ENCODE measurements around the gene RIMS3.

Gene RIMS3

GRCh38 chr1:40653851-40654537, 11.5 kb downstream of the RIMS3 start:
- ATAC-seq, result no peak
- no peak for DNase-seq

DNA sequence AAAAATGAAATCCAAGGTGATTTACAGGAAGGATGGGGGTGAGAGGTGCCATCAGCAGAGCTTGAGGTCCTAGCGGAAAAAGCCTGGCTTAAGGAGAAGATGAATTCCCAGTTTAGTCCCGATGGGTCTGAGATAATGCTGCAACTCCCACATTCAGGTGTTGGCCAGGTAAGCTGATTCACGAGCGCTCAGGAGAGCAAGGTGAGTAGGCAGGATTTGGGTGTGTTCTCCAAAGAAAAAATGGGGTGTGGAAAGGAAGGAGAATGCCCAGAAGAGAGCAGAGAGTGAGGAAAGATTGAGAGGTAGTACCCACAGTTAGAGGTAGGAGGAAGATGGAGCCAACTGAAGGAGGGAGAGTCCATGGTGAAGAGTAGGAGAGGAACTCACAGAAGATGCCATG, 12.5 kb downstream of the RIMS3 start:
- DNase-seq (no peak), ATAC-seq (no peak)

DNA sequence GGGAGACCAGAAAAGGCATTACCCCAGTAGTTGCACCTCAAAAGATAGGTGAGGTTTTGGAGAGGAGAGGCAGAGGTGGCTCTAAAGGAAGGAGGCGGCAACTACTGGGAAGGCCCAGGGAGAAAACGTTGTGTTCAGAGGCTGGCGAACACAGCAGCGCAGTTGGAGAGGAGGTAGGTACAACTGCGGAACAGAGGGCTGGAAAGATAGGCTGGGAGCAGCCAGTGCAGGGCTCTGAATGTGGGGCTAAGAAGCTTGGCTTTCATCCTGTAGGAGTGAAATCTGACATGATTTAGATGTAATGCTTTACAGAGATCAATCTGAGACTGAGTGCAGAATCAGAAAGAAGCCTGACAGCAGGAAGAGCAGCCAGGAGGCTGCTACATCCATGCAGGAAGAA, 13.0 kb downstream of the RIMS3 start:
- DNase-seq, result no peak
- no peak for ATAC-seq

DNA sequence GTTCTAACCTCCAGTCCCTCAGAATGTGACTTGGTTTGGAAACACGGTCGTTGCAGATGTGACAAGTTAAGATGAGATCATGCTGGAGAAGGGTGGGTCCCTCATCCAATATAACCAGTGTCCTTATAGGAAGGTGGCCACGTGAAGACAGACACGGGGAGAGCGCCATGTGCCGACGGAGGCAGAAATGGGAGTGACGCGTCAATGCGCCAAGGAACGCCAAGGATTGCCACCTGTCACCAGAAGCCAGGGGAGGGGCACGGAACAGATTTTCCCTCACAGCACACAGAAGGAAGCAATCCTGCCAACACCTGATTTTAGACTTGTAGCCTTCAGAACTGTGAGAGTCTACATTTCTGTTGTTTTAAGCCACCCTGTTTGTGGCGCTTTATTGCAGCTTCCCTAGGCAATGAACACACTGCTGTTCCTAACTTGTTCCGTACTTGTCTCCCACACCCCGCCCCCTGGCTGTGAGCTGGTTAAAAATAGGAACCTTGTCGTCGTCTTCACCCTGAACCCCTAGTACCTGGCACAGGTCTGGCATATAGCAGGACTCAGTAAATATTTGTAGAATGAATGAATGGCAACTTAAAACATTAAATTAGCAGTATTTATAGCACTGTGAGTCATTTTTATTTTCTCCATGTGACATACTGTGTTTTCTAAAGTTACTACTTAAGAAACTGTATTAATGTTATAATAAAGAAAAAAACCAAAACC, 14.2 kb downstream of the RIMS3 start:
- DNase-seq (no peak), ATAC-seq (no peak)

- peak; percentile 17 for DNase-seq
- peak; percentile 37 for ATAC-seq
These were observed 15.4 kb downstream of the RIMS3 start for GRCh38 chr1:40650075-40650474.

GRCh38 chr1:40649592-40649930, 15.9 kb downstream of the RIMS3 start:
- ATAC-seq, result no peak
- DNase-seq, result no peak

GRCh38 chr1:40648928-40649591, 16.4 kb downstream of the RIMS3 start:
- DNase-seq (no peak), ATAC-seq (no peak)

GRCh38 chr1:40648200-40648599, 17.3 kb downstream of the RIMS3 start:
- DNase-seq, result no peak
- ATAC-seq, result no peak

DNA sequence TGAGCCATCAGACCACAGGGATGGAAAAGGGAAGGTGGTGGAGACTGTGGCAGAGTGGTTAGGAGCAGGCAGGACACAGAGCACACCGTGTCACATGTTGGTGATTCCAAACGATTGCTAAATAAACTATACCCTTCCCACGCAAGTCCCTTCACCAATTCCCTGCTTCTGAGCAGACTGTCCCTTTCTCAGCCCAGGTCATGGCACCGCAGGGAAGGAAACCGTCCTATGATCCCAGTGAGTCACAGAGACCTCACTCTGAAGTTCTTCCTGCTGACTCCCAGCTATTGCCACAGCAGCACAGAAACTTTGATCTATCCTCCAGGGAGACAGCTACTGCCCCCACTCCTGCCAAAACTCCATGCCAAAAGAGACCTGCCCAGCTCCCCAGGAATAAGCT, 19.2 kb downstream of the RIMS3 start:
- no peak for ATAC-seq
- no peak for DNase-seq

DNA sequence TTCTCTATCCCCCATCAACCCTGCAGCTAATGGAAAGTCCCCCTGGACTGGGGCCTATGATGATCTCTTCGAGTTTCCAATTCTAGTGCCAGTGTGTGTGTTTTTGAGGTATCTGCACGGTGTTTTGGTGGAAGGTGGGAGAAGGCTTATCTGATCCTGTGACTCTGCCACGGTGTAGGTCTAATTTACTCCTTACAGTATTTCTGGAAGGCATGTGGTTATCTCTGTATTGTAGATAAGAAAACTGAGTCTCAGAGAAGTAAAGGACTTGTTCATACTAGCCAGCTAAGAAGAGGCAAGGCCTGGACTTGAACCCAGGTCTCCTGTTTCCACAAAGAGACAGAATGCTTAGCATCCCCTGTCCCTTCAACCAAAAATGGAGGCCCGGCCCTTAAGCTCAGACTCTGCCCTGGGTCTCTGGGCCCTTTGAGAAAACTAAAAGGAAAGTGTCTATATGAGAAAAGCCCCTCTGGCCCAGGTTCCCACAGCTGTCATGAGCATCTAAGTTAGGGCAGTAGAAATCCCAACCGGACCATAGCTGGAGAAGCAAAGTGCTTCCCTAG, 20.3 kb downstream of the RIMS3 start:
- ATAC-seq, result no peak
- DNase-seq, result no peak

DNA sequence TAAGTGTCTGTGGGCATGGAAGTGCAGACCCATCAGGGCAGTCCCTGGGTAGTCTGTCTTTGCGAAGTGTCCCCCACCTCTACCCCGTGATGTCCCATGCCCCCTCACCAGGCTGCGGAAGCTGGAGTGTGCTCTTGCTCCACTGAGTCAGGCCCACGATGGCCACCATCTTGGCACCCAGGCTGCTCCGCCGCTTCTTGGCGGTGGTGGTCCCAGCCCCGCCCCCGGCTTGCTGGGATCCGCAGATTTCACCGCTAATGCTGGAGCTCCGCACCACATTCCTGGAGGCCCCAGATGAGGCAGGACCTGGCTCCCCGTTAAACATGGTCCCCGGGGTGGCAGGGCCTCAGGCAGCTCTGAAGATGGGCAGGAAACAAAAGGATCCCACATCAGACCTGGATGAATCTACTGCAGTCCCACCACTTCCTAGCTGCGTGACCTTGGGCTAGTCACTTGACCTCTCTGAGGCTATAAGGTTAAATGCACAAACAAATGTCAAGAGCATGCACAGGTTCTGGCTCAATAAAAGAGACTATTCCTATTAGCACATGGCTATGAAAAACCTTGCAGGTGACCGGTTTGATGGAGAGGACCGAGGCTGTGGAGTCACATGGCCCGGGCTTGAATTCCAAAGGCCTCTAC, 23.8 kb downstream of the RIMS3 start:
- no peak for ATAC-seq
- no peak for DNase-seq

GRCh38 chr1:40640314-40641076, 25.0 kb downstream of the RIMS3 start:
- ATAC-seq, result no peak
- no peak for DNase-seq

DNA sequence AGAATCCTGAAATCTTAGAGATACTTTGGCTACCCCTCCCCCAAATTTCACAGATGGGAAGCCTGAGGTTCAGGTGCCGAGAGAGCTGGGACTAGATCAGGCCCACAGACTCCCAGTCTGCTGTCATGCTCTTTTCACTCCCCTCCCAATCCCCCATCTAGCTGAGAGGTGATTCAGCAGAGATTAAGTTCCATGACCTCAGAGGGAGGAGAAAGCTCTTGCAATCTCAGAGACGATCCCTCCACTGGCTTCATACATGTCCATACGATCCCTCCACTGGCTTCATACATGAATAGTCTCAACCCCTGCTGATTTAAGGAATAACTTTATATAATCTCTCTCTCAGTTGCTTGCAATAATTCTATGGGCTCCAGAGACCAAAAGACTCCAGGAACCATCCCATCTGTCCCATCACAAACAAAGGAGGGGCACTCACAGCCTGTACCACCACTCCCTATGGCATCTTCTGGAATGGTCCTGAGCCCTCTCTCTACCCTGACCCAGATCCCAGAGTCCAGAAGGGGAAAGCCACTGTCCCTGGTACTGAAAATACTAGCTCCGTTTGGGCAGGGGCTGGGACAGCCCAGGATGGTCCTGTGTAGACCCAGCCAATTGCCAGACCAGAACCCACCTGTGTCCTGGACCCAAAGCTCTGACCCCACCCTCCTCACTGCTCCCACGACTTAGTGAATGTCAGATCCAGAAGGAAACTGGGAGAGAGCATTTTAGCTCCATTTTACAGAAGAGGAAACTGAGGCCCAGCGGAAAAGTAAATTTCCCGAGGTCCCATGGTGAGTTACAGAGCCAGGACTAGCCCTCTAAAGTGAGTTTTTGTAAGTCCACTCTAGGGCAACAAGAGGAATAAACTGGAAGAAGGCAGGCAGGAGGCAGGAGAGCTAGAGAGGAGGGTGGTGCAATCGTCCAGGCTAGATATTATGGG, 27.1 kb downstream of the RIMS3 start:
- ATAC-seq (no peak), DNase-seq (no peak)

GRCh38 chr1:40637470-40638007, 27.9 kb downstream of the RIMS3 start:
- peak; percentile 42 for ATAC-seq
- DNase-seq, result no peak

DNA sequence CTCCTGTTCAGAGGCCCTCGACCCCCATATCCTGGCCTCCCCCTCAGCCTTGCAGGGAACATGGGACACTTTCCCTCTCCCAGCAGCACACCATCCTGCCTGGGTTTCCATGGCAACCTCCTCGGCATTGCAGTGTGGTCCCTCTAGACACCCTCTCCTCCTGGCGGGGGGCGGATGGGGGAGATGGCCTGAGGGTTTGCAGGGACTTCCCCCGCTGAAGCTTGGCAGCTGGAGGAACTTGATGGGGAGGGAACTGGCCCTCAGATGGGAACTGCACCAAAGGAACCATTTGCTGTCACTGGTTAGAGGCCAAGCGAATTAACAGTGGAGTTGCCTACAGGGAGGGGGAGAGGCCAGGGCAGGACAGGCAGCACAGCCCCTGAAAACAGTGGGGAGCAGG, 28.7 kb downstream of the RIMS3 start:
- ATAC-seq (no peak), DNase-seq (no peak)

DNA sequence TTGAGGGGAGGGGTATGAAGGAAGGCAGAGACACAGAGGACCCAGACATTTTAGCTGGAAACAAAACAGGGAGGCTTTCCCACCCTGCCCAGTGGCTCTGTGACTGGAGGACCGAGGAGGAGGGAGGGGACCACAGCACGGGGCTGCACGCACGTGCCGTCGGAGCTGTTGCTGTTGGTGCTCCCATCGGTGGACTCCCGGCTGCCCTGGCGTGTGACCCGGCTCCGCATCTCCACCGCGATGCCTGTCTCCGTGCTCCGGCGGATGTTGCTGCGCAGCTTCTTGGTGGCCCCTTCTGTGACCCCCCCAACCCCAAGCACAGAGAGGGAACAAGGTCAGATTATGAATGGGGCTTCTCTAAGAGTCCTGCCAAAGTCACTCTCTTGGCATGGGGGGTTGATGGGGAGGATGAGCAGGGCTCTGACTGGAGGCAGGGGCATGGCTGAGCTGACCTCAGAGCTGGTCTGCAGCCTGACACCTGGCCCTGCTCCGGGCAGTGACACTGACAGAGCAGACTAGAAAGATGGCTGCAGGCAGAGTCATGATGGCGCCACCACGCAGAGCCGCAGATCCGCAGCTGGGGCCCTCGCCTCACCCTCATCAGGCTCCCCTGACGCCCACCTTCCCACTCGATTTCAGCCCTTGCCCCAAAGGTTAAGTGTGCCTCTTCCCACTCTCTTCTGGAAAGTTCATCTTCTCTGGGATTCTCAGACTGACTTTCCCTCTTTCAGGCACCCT, 29.6 kb downstream of the RIMS3 start:
- DNase-seq, result no peak
- ATAC-seq, result no peak

DNA sequence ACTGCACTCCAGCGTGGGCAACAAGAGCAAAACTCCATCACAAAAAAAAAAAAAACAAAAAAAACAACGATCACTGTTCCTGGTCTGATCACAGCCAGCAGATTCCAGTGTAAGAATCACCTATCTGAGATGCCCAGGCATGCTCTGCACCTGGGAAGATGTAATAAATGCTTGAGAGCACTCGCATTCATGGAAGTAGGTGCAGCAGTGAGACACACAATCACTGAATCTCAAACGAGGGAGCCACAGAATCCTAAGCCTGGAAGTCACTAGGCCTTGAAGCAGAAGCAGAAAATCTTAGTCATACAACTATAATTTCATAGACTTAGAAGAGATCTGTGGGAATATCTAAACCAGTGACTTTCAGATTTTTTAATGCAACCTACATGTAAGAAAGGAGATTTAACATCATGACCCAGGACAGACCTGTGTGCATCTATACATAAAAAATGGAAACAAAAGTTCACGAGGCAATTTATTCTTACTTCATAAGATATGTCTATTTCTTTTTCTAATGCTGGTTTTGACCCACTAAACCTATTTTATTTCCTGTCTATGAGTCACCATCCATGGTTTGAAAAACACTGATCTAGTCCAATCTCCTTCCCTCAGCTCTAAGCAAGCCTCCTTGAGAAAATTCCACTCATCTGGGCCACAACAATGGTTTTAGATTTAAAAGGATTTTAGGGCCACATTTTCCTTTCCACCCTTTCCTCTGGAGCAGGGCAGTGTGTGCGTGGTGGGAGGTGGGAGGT, 30.4 kb downstream of the RIMS3 start:
- ATAC-seq, result no peak
- DNase-seq, result no peak

DNA sequence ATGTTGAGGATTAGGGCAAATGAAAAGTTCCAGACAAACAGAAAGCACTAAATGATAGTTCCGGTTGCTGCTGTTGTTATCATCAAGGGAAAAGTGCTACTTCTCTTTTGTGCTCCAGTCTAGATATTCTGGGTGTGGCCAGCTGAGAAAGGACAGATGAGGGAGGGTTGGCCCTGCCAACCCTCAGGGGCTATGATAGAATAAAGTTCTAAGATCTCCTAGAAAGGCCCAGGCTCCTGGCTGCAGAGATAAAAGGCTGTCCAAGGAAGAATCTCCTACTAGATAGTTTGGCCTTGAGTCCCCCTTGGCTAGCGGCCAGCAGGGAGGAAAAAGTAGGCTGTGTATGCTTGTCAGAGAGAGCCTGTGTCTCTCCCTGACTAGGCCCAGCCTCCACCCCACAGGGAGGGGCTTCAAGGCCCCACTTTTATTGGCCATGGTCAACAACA, 31.5 kb downstream of the RIMS3 start:
- DNase-seq (no peak), ATAC-seq (no peak)

- DNase-seq, result no peak
- no peak for ATAC-seq
These were observed 32.0 kb downstream of the RIMS3 start for GRCh38 chr1:40633523-40633922.
